Measurements from ENCODE around the gene MYADM.

Gene MYADM

GRCh38 chr19:53907690-53908089 lies 40.0 kb downstream of the MYADM start:
- TF ChIP-seq FOXP2 (optimal IDR thresholded peaks at IDR 0.05; ENCODE audit: borderline replicate concordance, extremely low read depth, extremely low read length, insufficient read depth) (no peak), TAF1 (IDR thresholded peaks at IDR 0.05; ENCODE audit: borderline replicate concordance, insufficient read depth, low read length) (no peak), SIN3A (IDR thresholded peaks at IDR 0.05; ENCODE audit: borderline replicate concordance, insufficient read depth, low read length) (no peak), POLR2AphosphoS5 (IDR thresholded peaks at IDR 0.05; ENCODE audit: low read depth, low read length) (no peak), REST (IDR thresholded peaks at IDR 0.05; ENCODE audit: insufficient read depth in 1 of 2, low read depth in 2 of 2, low read length in 2 of 2) (no peak)

- TF ChIP-seq SIN3A (IDR thresholded peaks at IDR 0.05; ENCODE audit: borderline replicate concordance, insufficient read depth, low read length): no peak
- no peak for TF ChIP-seq FOXP2 (optimal IDR thresholded peaks at IDR 0.05; ENCODE audit: borderline replicate concordance, extremely low read depth, extremely low read length, insufficient read depth)
- no peak for TF ChIP-seq POLR2AphosphoS5 (IDR thresholded peaks at IDR 0.05; ENCODE audit: low read depth, low read length)
- TF ChIP-seq TAF1 (IDR thresholded peaks at IDR 0.05; ENCODE audit: borderline replicate concordance, insufficient read depth, low read length): no peak
- TF ChIP-seq REST (IDR thresholded peaks at IDR 0.05; ENCODE audit: insufficient read depth in 1 of 2, low read depth in 2 of 2, low read length in 2 of 2): no peak
These were observed 40.6 kb downstream of the MYADM start for GRCh38 chr19:53908106-53908934.

DNA sequence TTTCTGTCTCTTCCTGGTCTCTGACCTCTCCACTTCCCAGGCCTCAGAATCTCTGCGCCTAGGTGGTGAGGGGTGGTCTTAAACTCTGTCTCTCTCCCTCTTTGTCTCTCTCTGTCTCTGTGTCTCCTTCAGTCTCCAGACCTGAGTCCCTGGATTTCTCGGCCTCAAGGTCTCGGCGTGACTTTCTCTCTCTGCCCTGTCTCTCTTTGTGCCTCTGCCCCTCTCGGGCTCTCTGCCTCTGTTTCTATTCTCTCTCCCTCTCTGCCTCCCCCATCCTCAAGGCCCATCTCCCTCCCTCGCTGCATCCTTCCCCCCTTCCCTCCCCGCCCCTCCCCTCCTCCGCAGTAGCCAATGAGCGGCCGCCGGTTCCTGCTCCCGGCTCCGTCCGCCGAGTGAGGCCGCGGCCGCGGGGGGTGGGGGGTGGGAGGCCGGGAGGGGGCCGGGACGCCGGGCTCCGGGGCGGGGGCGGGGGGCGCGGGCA lies 41.3 kb downstream of the MYADM start, which contains the start of gene CACNG7:
CACNG7 (plus strand) TSS at position 344 of the 481 bp plus-strand sequence. CDS start 3,554 bp downstream, outside the sequence.
- TF ChIP-seq POLR2AphosphoS5 (IDR thresholded peaks at IDR 0.05; ENCODE audit: low read depth, low read length) (no peak), REST (IDR thresholded peaks at IDR 0.05; ENCODE audit: insufficient read depth in 1 of 2, low read depth in 2 of 2, low read length in 2 of 2) (no peak), SIN3A (IDR thresholded peaks at IDR 0.05; ENCODE audit: borderline replicate concordance, insufficient read depth, low read length) (no peak), FOXP2 (optimal IDR thresholded peaks at IDR 0.05; ENCODE audit: borderline replicate concordance, extremely low read depth, extremely low read length, insufficient read depth) (no peak), TAF1 (IDR thresholded peaks at IDR 0.05; ENCODE audit: borderline replicate concordance, insufficient read depth, low read length) (no peak)

DNA sequence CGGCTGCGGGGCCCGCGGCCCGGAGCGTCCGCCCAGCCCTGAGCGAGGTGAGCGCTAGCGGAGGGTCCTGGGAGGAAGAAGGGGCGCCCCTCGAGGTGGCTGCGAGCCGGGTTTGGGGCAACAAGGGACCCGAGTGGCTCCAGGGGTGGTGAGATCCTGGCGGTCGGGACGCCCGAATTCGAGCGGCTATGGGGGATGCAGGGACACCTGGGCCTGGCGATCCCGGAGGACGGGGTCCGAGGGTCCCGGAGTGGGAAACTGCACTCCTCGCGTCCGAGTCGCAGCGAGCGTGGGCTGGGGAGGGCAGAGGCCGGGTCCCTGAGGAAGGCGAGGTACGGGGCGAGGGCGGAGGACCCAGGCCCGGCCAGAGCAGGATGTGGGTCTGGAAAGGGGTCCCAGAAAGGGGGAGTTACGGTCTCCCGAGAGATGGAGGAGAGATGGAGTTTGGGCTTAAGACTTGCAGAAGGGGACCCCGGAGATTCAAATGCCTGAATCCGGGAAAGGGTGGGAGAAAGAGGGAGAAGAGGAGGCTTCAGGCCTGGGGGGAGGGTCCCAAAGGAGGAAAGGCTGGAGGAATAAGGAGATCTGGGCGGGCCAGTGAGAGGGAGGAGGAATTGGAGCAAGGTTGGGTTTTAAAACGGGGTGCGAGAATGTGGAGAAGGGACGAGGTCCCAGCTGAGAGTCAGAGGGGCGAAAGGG lies 41.9 kb downstream of the MYADM start:
- TF ChIP-seq REST (IDR thresholded peaks at IDR 0.05; ENCODE audit: insufficient read depth in 1 of 2, low read depth in 2 of 2, low read length in 2 of 2): no peak
- TF ChIP-seq POLR2AphosphoS5 (IDR thresholded peaks at IDR 0.05; ENCODE audit: low read depth, low read length): no peak
- TF ChIP-seq FOXP2 (optimal IDR thresholded peaks at IDR 0.05; ENCODE audit: borderline replicate concordance, extremely low read depth, extremely low read length, insufficient read depth): no peak
- TF ChIP-seq TAF1 (IDR thresholded peaks at IDR 0.05; ENCODE audit: borderline replicate concordance, insufficient read depth, low read length): no peak
- TF ChIP-seq SIN3A (IDR thresholded peaks at IDR 0.05; ENCODE audit: borderline replicate concordance, insufficient read depth, low read length): no peak
